ENCODE results near the gene ITGAE. TPM values are rescaled to one million over a fixed set of nuclear protein-coding genes. Genes with fewer than 3 reads are reported as not detected.

The ITGAE gene
- total and polyA plus RNA-seq, 5 donors from 2014 or later = 14.2 to 46.4 (median 36.9) TPM

DNA sequence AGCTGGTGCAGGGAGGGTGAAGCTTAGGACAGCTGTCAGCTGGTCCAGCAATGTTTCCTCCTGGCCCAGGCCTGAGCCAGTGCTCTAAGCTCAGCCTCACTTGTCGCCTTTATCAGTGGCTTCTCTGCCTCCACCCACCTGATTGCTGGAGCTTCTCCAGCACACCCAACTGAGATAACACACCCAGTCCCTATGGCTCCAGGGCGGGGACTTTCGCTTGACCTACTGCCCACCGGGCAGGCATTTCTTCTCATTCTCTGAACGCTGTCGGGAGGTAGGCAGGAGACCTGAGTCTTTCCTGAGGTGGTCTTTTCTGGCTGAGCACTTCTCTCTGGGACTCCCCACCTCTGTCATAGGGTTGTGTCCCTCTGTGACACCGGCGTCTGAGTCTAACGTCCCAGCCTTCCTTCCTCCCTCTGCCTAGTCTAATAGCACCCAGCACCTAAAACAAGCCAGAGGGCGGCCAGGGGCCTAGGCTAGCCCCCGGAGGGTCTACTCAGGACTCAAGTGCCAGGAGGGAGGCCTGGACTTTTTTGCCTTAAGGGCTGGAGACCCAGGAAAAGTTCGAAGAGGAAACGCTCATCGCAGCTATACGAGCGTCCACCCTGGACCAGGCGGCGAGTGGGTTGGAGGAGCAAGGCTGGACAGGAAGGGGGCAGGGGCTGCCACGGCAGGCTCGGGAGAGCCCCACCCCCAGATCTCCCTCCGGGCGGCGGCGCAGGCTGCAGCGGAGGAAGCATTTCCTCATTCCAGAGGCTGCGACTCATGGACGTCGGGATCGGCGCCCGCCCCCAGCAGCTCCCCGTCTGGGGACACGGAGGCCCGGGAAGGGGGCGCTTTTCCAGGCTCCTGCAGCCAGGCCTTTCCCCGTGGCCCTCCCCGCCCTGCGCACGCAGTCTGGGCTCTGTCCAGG, 133.4 kb downstream of the ITGAE start:
- Mint-ChIP-seq H3K36me3 (no peaks in the 10 kb centered on the region), H3K4me1 (peaks cover 5 to 37% (median 28%) of the 10 kb centered on the region in 4 donors), H3K27me3 (no peaks in the 10 kb centered on the region), H3K27ac (peak overlapping the region; percentile 59 to 71 (median 60)), H3K9me3 (no peaks in the 10 kb centered on the region), H3K4me3 (peak overlapping the region; percentile 38 to 91 (median 86))
- no peaks in the 10 kb centered on the region for H3K27me3 ChIP-seq (ENCODE audit: control insufficient read depth, insufficient read depth, low read length)
- peak overlapping the region; percentile 71 for H3K27ac ChIP-seq (ENCODE audit: insufficient read depth, low read length, poor library complexity, severe bottlenecking)
- DNase-seq (peak; percentile 2 to 15 (median 13)), ATAC-seq (ENCODE audit: low read depth in 2 of 2) (peak in 1 of 2 donors; percentile 3)
- no peaks in the 10 kb centered on the region for H3K9me3 ChIP-seq (ENCODE audit: control insufficient read depth in 2 of 2, low read length in 2 of 2)
- H3K4me3 ChIP-seq (ENCODE audit: low read depth, low read length) = peak overlapping the region; percentile 41
- peaks cover 20% of the 10 kb centered on the region for H3K4me1 ChIP-seq (ENCODE audit: control insufficient read depth, insufficient read depth, low read length, poor library complexity, severe bottlenecking)
- no peaks in the 10 kb centered on the region for H3K36me3 ChIP-seq (ENCODE audit: control insufficient read depth, insufficient read depth, low read length)

- Mint-ChIP-seq H3K9me3 (no peaks in the 10 kb centered on the region), H3K27ac (peak overlapping the region in 1 of 3 donors; percentile 76), H3K27me3 (no peaks in the 10 kb centered on the region), H3K4me1 (peaks cover 5 to 31% (median 20%) of the 10 kb centered on the region in 4 donors), H3K36me3 (no peaks in the 10 kb centered on the region), H3K4me3 (peak overlapping the region; percentile 38 to 88 (median 68))
- ATAC-seq (ENCODE audit: low read depth in 2 of 2) (no peak), DNase-seq (no peak)
- Histone ChIP-seq H3K4me3 (ENCODE audit: low read depth, low read length) (no peak overlapping the region), H3K9me3 (ENCODE audit: control insufficient read depth in 2 of 2, low read length in 2 of 2) (no peaks in the 10 kb centered on the region), H3K27me3 (ENCODE audit: control insufficient read depth, insufficient read depth, low read length) (no peaks in the 10 kb centered on the region), H3K36me3 (ENCODE audit: control insufficient read depth, insufficient read depth, low read length) (no peaks in the 10 kb centered on the region), H3K4me1 (ENCODE audit: control insufficient read depth, insufficient read depth, low read length, poor library complexity, severe bottlenecking) (peaks cover 20% of the 10 kb centered on the region), H3K27ac (ENCODE audit: insufficient read depth, low read length, poor library complexity, severe bottlenecking) (no peak overlapping the region)
Observed at GRCh38 chr17:3666516-3666915, 134.5 kb downstream of the ITGAE start.

DNA sequence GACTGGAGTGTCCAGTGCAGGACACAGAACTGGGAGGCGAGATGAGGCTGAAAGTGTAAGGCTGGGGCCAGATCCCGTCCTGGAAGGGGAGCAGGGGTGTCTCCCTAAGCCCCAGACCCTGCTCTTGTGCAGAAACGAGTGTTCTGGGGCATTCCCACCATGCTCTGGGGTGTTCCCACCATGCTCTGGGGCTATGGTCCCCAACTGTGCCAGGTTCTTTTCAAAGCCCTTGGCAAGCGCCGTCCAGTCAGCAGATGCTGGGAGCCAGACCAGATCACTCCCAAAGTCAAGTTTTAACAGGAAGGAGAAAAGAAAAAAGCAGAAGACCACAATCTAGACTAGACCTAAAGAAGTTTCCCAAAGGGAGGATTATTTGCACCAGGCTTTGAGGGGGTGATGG, 135.2 kb downstream of the ITGAE start:
- H3K36me3 ChIP-seq (ENCODE audit: control insufficient read depth, insufficient read depth, low read length) = no peaks in the 10 kb centered on the region
- H3K27ac Mint-ChIP-seq = peak overlapping the region in 1 of 3 donors; percentile 52

More for the DNA sequence above, 135.2 kb downstream of the ITGAE start:
- H3K4me3 Mint-ChIP-seq = peak overlapping the region; percentile 38 to 88 (median 67)
- Histone ChIP-seq H3K27me3 (ENCODE audit: control insufficient read depth, insufficient read depth, low read length) (no peaks in the 10 kb centered on the region), H3K4me3 (ENCODE audit: low read depth, low read length) (no peak overlapping the region), H3K9me3 (ENCODE audit: control insufficient read depth in 2 of 2, low read length in 2 of 2) (no peaks in the 10 kb centered on the region), H3K27ac (ENCODE audit: insufficient read depth, low read length, poor library complexity, severe bottlenecking) (no peak overlapping the region), H3K4me1 (ENCODE audit: control insufficient read depth, insufficient read depth, low read length, poor library complexity, severe bottlenecking) (peaks cover 20% of the 10 kb centered on the region)
- H3K4me1 Mint-ChIP-seq = peaks cover 5 to 28% (median 17%) of the 10 kb centered on the region in 4 donors
- no peaks in the 10 kb centered on the region for H3K27me3 Mint-ChIP-seq
- DNase-seq (no peak), ATAC-seq (ENCODE audit: low read depth in 2 of 2) (no peak)
- no peaks in the 10 kb centered on the region for H3K36me3 Mint-ChIP-seq
- no peaks in the 10 kb centered on the region for H3K9me3 Mint-ChIP-seq

Other genes with a start within 250 kb of the ITGAE start
- gene TRPV3, start 243.4 kb downstream of the ITGAE start, total RNA-seq = 0.25 TPM
- under 1 TPM in 1 of 4 donors, not detected in 3; 0.06 TPM for gene TRPV3, start 243.4 kb downstream of the ITGAE start, polyA plus RNA-seq
- 3.4 TPM for gene TRPV1, start 191.8 kb downstream of the ITGAE start, total RNA-seq
- gene TRPV1, start 191.8 kb downstream of the ITGAE start, polyA plus RNA-seq = 1 to 10 TPM in 1 of 4 donors, under 1 TPM in 2, not detected in 1; 0.25 to 1.3 (median 0.70) TPM
- 7.5 TPM for gene SHPK, start 164.9 kb downstream of the ITGAE start, total RNA-seq
- 1 to 10 TPM; 6.1 to 8.5 (median 6.8) TPM for gene SHPK, start 164.9 kb downstream of the ITGAE start, polyA plus RNA-seq
- 10.0 TPM for gene CTNS, start 164.4 kb downstream of the ITGAE start, total RNA-seq
- 10 to 100 TPM; 10.2 to 11.5 (median 10.4) TPM for gene CTNS, start 164.4 kb downstream of the ITGAE start, polyA plus RNA-seq
- 14.9 TPM for gene TAX1BP3, start 132.6 kb downstream of the ITGAE start, total RNA-seq
- gene TAX1BP3, start 132.6 kb downstream of the ITGAE start, polyA plus RNA-seq = 10 to 100 TPM; 33.2 to 43.6 (median 35.7) TPM
- gene EMC6, start 132.4 kb downstream of the ITGAE start, total RNA-seq = 27.2 TPM
- 100 to 1,000 TPM; 112 to 125 (median 117) TPM for gene EMC6, start 132.4 kb downstream of the ITGAE start, polyA plus RNA-seq
- 16.7 TPM for gene P2RX5, start 105.0 kb downstream of the ITGAE start, total RNA-seq
- 10 to 100 TPM; 11.8 to 21.0 (median 14.5) TPM for gene P2RX5, start 105.0 kb downstream of the ITGAE start, polyA plus RNA-seq
- 0.27 TPM for gene HASPIN, start 77.3 kb downstream of the ITGAE start, total RNA-seq
- gene HASPIN, start 77.3 kb downstream of the ITGAE start, polyA plus RNA-seq = under 1 TPM; 0.07 to 0.53 (median 0.34) TPM
- gene NCBP3, start 45.1 kb upstream of the ITGAE start, total RNA-seq = 46.0 TPM
- 10 to 100 TPM; 10.5 to 15.7 (median 12.2) TPM for gene NCBP3, start 45.1 kb upstream of the ITGAE start, polyA plus RNA-seq
- 3.2 TPM for gene CAMKK1, start 91.9 kb upstream of the ITGAE start, total RNA-seq
- under 1 TPM; 0.09 to 0.96 (median 0.72) TPM for gene CAMKK1, start 91.9 kb upstream of the ITGAE start, polyA plus RNA-seq
- 2.3 TPM for gene P2RX1, start 115.3 kb upstream of the ITGAE start, total RNA-seq
- not detected for gene P2RX1, start 115.3 kb upstream of the ITGAE start, polyA plus RNA-seq
- 306 TPM for gene ATP2A3, start 163.2 kb upstream of the ITGAE start, total RNA-seq
- 10 to 100 TPM; 33.5 to 49.2 (median 41.2) TPM for gene ATP2A3, start 163.2 kb upstream of the ITGAE start, polyA plus RNA-seq